Activated CD8-positive, alpha-beta memory T cell treated with anti-CD3 and anti-CD28 coated beads, Interleukin-2, amount 10 ng/mL, durations not matched to agents 7 days and 5 days (primary cell): ENCODE measurements around the gene RHBDL2. TPM values are rescaled to one million over a fixed set of nuclear protein-coding genes. Genes with fewer than 3 reads are reported as not detected.

ENCODE experiments used
- ATAC-seq: fragments of 150-1000 bp; cut with Tn5 transposase; one replicate; pipeline ENCODE4 v1.10.0; 2021; ENCODE audit warnings: moderate library complexity
- CTCF ChIA-PET: fragments of 350-600 bp; sonication (Branson Sonifier 250); formaldehyde crosslinking; loops from one replicate; lab custom pipeline; 2021; ENCODE audit warnings: antibody characterized with exemption; lab: Charles Lee
- DNase-seq: peaks from one replicate; pipeline ENCODE4 v3.0.0-alpha.2; 2020
- H3K27ac Mint-ChIP-seq: one replicate; pipeline ENCODE4 v1.8.0; 2021; ENCODE audit warnings: mild to moderate bottlenecking, mixed read lengths
- H3K27me3 Mint-ChIP-seq: one replicate; pipeline ENCODE4 v1.8.0; 2021; ENCODE audit warnings: mixed read lengths
- H3K36me3 Mint-ChIP-seq: one replicate; pipeline ENCODE4 v1.8.0; 2021; ENCODE audit warnings: mild to moderate bottlenecking, mixed read lengths
- H3K4me1 Mint-ChIP-seq: one replicate; pipeline ENCODE4 v1.8.0; 2021; ENCODE audit warnings: mixed read lengths
- H3K4me3 Mint-ChIP-seq: one replicate; pipeline ENCODE4 v1.8.0; 2021; ENCODE audit warnings: mild to moderate bottlenecking, moderate library complexity, mixed read lengths
- H3K9me3 Mint-ChIP-seq: one replicate; pipeline ENCODE4 v1.8.0; 2022; ENCODE audit warnings: low read depth, mixed read lengths
- total RNA-seq, 2 experiments: library from RNA; stranded (reverse); gene quantifications; one replicate each; pipeline ENCODE4 v1.2.3, GENCODE V29; 2021

RHBDL2 gene
- total RNA-seq, 2 experiments from 2014 or later = not detected

DNA sequence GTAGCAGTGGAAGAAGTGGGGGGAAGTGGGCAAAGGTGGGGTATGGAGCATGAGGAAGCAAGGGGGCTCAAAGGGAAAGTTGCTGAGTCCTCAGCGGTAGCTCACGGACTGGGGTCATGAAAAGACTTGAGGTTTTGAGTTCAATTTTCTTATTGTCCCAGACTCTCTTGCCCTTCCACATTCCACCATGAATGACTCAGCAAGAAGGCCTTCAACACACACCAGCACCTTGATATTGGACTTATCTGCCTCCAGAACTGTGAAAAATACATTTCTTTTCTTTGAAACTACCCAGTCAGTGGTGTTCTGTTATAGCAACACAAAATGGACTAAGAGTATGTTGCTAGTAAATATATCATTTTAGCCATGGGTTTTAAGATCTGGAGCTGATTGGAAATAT lies 17.3 kb upstream of the RHBDL2 start:
- no peak for DNase-seq
- no peaks in the 10 kb centered on the region for H3K9me3 Mint-ChIP-seq
- H3K27me3 Mint-ChIP-seq = no peaks in the 10 kb centered on the region
- H3K36me3 Mint-ChIP-seq = no peaks in the 10 kb centered on the region
- ATAC-seq = no peak
- no peak overlapping the region for H3K27ac Mint-ChIP-seq
- peaks cover 8% of the 10 kb centered on the region for H3K4me1 Mint-ChIP-seq
- CTCF ChIA-PET = interaction anchor here (0.8 kb wide), 1 partner anchor 12 kb away, joined by 3 read pairs; no protein-coding TSS in a partner anchor
- H3K4me3 Mint-ChIP-seq = no peak overlapping the region

DNA sequence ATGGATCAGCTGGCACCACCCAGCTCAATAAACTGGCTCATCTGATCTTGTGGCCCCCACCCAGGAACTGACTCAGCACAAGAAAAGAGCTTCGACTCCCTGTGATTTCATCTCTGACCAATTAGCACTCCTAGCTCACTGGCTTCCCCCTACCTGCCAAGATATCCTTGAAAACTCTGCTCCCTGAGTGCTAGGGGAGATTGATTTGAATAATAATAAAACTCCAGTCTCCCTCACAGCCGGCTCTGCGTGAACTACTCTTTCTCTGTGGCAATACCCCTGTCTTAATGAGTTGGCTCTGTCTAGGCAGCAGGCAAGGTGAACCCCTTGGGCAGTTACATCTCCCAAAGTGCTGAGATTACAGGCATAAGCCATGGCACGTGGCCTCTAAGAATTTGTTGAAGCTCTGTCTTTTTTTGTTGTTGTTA lies 11.8 kb upstream of the RHBDL2 start:
- Mint-ChIP-seq H3K27me3 (no peaks in the 10 kb centered on the region), H3K36me3 (no peaks in the 10 kb centered on the region), H3K27ac (no peak overlapping the region), H3K9me3 (no peaks in the 10 kb centered on the region), H3K4me3 (no peak overlapping the region), H3K4me1 (peaks cover 10% of the 10 kb centered on the region)
- CTCF ChIA-PET = no interaction called here
- ATAC-seq = no peak
- no peak for DNase-seq

DNA sequence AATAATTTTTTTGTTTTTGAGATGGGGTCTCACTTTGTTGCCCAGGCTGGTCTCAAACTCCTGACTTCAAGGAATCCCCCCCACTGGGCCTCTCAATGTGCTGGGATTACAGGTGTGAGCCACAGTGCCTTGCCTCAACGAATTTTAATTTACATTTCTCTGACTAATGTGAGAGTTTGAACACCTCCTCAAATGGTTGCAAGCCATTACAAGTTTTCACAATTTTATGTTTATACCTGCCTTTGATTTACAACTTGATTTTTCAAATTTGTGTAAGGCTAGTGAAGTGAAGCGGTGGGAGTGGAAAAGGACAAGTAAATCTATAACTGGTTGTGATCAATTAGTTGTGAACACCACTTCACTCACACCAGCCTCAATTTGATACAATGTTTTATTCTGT lies 8.9 kb upstream of the RHBDL2 start:
- Mint-ChIP-seq H3K4me1 (peaks cover 10% of the 10 kb centered on the region), H3K27me3 (no peaks in the 10 kb centered on the region), H3K4me3 (no peak overlapping the region), H3K9me3 (no peaks in the 10 kb centered on the region), H3K36me3 (no peaks in the 10 kb centered on the region), H3K27ac (no peak overlapping the region)
- ATAC-seq (no peak), DNase-seq (no peak)
- CTCF ChIA-PET = no interaction called here

DNA sequence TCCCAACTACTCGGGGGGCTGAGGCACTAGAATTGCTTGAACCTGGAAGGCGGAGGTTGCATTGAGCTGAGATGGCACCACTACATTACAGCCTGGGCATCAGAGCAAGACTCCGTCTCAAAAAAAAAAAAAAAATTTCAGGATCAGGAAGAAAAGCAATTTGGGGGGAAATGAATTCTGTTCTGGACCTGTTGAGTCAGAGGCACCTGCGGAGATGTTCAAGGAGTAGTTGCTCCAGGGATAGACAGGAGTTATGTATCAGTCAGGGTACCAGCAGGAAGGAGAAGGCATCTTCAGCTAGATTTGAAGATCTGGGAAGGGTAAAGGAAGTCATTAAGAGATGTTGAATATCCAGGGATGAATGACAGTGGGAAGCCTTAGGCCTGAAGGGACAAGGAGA lies 2.9 kb upstream of the RHBDL2 start:
- CTCF ChIA-PET = no interaction called here
- no peaks in the 10 kb centered on the region for H3K9me3 Mint-ChIP-seq
- H3K4me3 Mint-ChIP-seq = no peak overlapping the region

DNA sequence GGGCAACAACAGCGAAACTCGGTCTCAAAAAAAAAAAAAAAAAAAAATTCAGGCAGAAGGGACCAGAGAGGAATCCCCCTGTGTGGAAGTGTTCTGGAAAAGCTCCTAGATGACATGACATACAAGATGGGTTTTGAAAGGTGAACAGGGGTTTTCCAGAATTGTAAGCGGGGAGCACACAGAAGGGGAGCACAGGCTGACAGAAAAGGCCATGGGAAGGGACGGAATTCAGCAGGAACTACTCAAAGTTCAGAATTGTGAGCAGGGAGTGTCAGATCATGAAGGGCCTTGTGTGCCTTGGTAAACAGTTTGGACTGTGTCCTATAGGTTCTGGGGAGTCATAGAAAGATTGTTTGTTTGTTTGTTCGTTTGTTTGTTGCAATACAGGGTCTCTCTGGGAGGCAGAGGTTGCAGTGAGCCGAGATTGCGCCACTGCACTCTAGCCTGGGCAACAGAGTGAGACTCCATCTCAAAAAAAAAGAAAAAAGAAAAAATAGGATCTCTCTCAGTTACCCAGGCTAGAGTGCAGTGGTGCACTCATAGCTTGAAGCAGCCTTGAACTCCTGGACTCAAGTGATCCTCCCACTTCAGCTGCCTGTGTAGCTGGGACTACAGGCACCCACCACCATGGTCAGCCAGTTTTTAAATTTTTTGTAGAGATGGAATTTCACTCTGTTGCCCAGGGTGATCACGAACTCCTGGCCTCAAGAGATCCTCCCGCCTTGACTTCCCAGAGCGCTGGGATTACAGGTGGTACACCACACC lies 1.2 kb upstream of the RHBDL2 start:
- ATAC-seq (no peak), DNase-seq (no peak)
- CTCF ChIA-PET = no interaction called here
- Mint-ChIP-seq H3K9me3 (no peaks in the 10 kb centered on the region), H3K4me3 (no peak overlapping the region), H3K27me3 (no peaks in the 10 kb centered on the region), H3K36me3 (no peaks in the 10 kb centered on the region), H3K27ac (no peak overlapping the region), H3K4me1 (no peaks in the 10 kb centered on the region)

More for the DNA sequence above, 2.9 kb upstream of the RHBDL2 start:
- no peak for DNase-seq
- H3K27me3 Mint-ChIP-seq = no peaks in the 10 kb centered on the region
- H3K36me3 Mint-ChIP-seq = no peaks in the 10 kb centered on the region
- no peaks in the 10 kb centered on the region for H3K4me1 Mint-ChIP-seq
- no peak overlapping the region for H3K27ac Mint-ChIP-seq
- ATAC-seq = no peak

DNA sequence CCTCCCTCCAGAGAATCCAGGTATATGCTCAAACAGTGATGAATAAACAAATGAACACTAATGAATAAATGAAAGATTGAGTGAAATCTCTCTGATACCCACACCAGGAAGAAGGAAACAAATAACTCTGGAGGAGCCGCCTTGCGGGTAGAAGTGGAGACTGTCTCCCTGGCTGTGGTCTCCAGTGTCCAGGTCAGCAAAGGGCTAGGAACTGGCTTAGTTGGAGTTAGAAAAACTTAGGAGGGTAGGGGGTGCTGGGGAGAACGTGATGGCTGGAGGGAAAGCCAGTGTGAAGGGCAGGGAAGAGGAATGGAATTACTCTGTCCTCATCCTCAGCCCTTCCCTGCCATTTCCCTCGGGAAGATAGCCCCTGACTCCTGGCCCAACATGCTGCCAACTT lies 537 bp downstream of the RHBDL2 start:
- DNase-seq (no peak), ATAC-seq (no peak)
- CTCF ChIA-PET = no interaction called here
- no peaks in the 10 kb centered on the region for H3K36me3 Mint-ChIP-seq
- H3K27ac Mint-ChIP-seq = no peak overlapping the region
- no peaks in the 10 kb centered on the region for H3K27me3 Mint-ChIP-seq
- H3K4me3 Mint-ChIP-seq = no peak overlapping the region
- no peaks in the 10 kb centered on the region for H3K9me3 Mint-ChIP-seq
- no peaks in the 10 kb centered on the region for H3K4me1 Mint-ChIP-seq

DNA sequence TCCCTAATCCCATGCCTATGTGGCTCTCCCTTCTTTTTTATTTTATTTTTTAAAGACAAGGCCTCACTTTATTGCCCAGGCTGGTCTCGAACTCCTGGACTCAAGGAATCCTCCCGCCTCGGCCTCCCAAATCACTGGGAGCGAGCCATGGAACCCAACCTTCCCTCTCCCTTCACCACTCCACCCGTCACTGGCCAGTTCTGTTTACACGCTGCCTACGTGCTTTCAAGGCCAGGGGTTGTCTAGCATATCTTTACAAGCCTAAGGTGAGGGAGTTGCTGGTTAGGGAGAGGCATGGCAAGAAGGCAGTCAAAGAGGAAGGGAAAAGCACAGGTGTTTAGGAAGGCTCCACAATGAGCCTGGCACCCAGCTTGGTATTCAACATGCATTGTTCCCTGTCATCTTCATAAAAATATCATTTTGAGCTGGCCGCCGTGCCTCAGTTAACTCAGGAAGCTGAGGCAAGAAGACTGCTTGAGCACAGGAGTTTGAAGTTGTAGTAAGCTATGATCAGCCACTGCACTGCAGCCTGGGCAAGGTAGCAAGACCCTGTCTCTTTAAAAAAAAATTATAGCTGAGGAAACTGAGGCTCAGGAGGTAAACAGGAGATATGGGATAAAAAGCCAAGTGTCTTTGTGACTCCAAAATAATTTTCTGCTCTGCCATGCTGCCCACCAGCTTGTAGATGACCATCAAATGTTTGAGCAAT lies 1.1 kb downstream of the RHBDL2 start:
- DNase-seq (no peak), ATAC-seq (no peak)
- Mint-ChIP-seq H3K4me3 (no peak overlapping the region), H3K27ac (no peak overlapping the region), H3K27me3 (no peaks in the 10 kb centered on the region), H3K9me3 (no peaks in the 10 kb centered on the region), H3K36me3 (no peaks in the 10 kb centered on the region), H3K4me1 (no peaks in the 10 kb centered on the region)
- CTCF ChIA-PET = no interaction called here

DNA sequence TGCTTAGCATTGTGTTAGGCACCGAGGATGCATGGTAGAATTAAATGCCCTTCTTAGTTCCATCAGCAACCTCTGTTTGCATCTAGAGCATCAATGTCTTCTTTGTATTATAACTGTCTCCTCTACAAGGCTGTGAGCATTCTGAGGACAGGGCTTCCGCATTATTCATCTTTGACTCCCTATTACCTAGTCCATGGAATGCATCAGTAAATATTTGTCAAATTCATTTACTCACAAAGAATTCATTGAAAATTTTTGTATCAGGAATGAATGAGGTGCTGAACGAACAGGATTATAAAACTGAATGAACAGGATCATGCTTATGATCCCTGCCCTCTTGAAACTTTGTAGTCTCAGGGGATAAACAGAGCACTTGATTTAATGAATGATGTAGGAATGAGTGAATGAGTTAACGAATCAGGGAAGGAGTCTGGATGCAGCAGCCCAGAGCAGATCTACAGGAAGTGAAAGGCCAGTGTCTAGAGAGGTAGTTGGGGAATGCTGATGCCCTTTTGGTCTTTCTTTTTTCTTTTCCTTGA lies 2.8 kb downstream of the RHBDL2 start:
- H3K27me3 Mint-ChIP-seq = no peaks in the 10 kb centered on the region
- CTCF ChIA-PET = no interaction called here
- no peaks in the 10 kb centered on the region for H3K36me3 Mint-ChIP-seq
- H3K4me3 Mint-ChIP-seq = no peak overlapping the region
- DNase-seq = no peak
- ATAC-seq = no peak
- no peaks in the 10 kb centered on the region for H3K4me1 Mint-ChIP-seq
- no peak overlapping the region for H3K27ac Mint-ChIP-seq
- no peaks in the 10 kb centered on the region for H3K9me3 Mint-ChIP-seq

DNA sequence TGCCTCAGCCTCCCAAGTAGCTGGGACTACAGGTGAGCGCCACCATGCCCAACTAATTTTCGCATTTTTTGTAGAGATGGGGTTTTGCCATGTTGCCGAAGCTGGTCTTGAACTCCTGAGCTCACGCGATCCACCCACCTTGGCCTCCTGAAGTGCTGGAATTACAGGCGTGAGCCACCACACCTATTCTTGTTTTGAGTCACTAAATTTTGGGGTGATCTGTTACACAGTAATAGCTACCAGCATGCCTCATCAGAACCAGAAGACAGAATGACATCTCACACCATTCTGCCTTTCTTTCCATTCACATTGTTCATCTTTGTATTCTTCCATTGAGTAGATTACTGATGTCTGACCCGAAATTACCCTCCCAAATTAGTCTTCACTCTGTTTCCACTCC lies 9.1 kb downstream of the RHBDL2 start:
- Mint-ChIP-seq H3K9me3 (no peaks in the 10 kb centered on the region), H3K4me3 (no peak overlapping the region), H3K27me3 (no peaks in the 10 kb centered on the region), H3K27ac (no peak overlapping the region), H3K4me1 (peaks cover 17% of the 10 kb centered on the region), H3K36me3 (no peaks in the 10 kb centered on the region)
- CTCF ChIA-PET = interaction anchor here (0.6 kb wide), 1 partner anchor 142 kb away, joined by 3 read pairs; no protein-coding TSS in a partner anchor
- DNase-seq = no peak
- peak; percentile 20 for ATAC-seq

DNA sequence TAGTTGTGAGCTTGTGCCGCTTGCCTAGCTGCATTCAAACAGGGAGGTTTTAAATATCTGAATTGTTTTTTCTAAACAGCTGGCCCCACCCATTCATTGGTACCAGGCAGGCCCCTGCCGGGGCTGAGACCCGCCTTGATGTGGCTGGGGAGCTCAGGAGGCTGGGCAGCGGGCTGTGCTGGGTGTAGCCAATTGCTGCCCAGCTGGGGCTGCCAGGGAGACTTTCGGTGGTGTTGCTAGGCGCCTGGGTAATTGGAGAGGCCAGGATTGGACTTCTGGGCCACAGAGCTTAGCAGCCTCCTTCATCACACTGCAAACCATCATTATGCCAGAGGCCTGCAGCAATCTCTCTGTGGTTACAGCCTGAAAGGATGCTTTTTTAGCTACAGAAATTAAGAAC lies 12.2 kb downstream of the RHBDL2 start:
- Mint-ChIP-seq H3K9me3 (no peaks in the 10 kb centered on the region), H3K27ac (no peak overlapping the region), H3K4me1 (peaks cover 17% of the 10 kb centered on the region), H3K36me3 (no peaks in the 10 kb centered on the region), H3K4me3 (no peak overlapping the region), H3K27me3 (no peaks in the 10 kb centered on the region)
- CTCF ChIA-PET = interaction anchor here (1.4 to 1.8 kb wide), 3 partner anchors 12 to 163 kb away, joined by 3 to 5 read pairs (median 4); no protein-coding TSS in a partner anchor
- ATAC-seq = no peak
- no peak for DNase-seq

DNA sequence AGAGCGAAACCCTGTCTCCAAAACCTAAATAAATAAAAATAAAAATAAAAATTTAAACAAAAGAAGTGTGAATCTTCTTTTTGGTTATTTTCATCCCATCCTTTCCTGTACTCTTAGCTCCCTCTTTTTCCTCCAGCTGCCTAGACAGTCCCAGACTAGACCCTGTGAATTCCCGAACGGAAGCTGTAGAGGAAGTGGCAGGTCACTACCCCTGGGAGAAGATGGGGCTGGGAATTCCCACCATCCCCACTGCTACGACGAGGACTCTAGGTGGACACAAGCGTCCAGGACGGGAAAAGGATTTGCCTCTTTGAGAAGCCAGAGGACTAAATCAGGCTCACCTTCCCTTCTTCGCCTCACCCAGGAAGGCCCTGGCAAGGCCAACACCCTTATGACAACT lies 12.6 kb downstream of the RHBDL2 start:
- peaks cover 17% of the 10 kb centered on the region for H3K4me1 Mint-ChIP-seq
- ATAC-seq (no peak), DNase-seq (no peak)
- no peak overlapping the region for H3K4me3 Mint-ChIP-seq
- no peaks in the 10 kb centered on the region for H3K36me3 Mint-ChIP-seq
- H3K27me3 Mint-ChIP-seq = no peaks in the 10 kb centered on the region
- no peak overlapping the region for H3K27ac Mint-ChIP-seq
- H3K9me3 Mint-ChIP-seq = no peaks in the 10 kb centered on the region
- CTCF ChIA-PET = interaction anchor here (1.4 to 1.8 kb wide), 3 partner anchors 11 to 163 kb away, joined by 3 to 5 read pairs (median 4); no protein-coding TSS in a partner anchor

DNA sequence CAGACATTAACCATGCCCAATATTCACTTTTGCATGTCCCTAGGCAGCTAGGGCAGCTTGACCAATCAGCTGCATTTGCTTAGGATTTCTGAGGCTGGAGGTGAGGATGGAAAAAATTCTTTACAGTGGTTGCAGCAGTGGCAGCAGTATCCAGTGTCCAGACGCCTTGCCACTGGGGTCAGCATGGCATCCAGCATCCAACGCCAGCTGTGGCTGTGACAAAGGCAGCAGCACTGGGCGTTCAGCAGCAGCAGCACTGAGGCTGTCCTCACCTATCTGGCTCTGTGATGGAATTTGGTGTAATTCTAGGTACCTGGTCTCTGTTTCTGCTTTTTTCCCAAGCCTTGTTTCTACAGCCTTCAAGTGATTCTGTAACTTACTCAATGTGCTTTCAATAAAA lies 15.5 kb downstream of the RHBDL2 start:
- Mint-ChIP-seq H3K27ac (no peak overlapping the region), H3K9me3 (no peaks in the 10 kb centered on the region), H3K36me3 (no peaks in the 10 kb centered on the region), H3K4me1 (peaks cover 10% of the 10 kb centered on the region), H3K4me3 (no peak overlapping the region), H3K27me3 (no peaks in the 10 kb centered on the region)
- CTCF ChIA-PET = no interaction called here
- ATAC-seq (no peak), DNase-seq (no peak)

DNA sequence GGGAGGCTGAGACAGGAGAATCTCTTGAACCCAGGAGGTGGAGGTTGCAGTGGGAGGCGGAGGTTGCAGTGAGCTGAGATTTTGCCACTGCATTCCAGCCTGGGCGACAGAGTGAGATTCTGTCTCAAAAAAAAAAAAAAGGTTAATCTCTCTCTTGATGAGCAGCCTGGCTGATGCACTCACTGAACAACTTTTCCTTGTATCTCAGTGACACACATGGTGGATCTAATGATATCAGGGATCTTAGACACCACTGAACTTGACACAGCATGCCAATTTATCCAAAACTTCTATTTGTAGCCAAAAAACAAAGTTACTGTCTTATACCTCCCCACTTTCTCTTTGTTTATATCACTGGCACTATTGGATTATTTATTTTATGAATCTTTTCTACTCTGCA lies 16.2 kb downstream of the RHBDL2 start:
- H3K36me3 Mint-ChIP-seq = no peaks in the 10 kb centered on the region
- ATAC-seq (no peak), DNase-seq (no peak)
- no peak overlapping the region for H3K4me3 Mint-ChIP-seq
- no peaks in the 10 kb centered on the region for H3K9me3 Mint-ChIP-seq
- peaks cover 10% of the 10 kb centered on the region for H3K4me1 Mint-ChIP-seq
- no peak overlapping the region for H3K27ac Mint-ChIP-seq
- H3K27me3 Mint-ChIP-seq = no peaks in the 10 kb centered on the region
- CTCF ChIA-PET = no interaction called here

DNA sequence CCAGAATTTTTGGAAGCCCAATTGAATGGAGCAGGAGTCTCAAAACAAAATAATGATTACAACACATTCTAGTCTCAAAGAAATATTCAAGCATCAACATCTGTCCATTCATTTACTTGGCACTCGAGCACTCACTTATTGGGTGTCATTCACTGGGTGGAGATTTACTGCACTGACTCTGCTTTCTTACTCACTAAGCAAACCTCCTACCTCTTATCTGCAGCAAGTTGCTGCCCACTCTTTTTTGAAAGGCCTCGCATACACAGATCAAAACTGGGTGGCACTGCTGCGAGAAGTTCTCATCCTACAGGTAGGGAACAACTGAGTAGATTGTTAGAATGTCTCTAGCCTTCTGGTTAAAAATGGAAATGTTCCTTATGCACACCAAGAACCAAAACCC lies 18.0 kb downstream of the RHBDL2 start:
- Mint-ChIP-seq H3K9me3 (no peaks in the 10 kb centered on the region), H3K36me3 (no peaks in the 10 kb centered on the region), H3K4me3 (no peak overlapping the region), H3K27me3 (no peaks in the 10 kb centered on the region), H3K27ac (no peak overlapping the region), H3K4me1 (peaks cover 5% of the 10 kb centered on the region)
- CTCF ChIA-PET = no interaction called here
- no peak for DNase-seq
- no peak for ATAC-seq
